ENCODE data around the gene C12orf50. TPM values are rescaled to one million over a fixed set of nuclear protein-coding genes. Genes with fewer than 3 reads are reported as not detected.
"Not testable (repeated sequence)": the region's sequence is repeated elsewhere in the genome, so short reads cannot be mapped to it uniquely, and the experiment has no call there.

The C12orf50 gene
- total and polyA plus RNA-seq, 12 donors, result 0.07 to 0.10 (median 0.07) TPM; not detected in 9

DNA sequence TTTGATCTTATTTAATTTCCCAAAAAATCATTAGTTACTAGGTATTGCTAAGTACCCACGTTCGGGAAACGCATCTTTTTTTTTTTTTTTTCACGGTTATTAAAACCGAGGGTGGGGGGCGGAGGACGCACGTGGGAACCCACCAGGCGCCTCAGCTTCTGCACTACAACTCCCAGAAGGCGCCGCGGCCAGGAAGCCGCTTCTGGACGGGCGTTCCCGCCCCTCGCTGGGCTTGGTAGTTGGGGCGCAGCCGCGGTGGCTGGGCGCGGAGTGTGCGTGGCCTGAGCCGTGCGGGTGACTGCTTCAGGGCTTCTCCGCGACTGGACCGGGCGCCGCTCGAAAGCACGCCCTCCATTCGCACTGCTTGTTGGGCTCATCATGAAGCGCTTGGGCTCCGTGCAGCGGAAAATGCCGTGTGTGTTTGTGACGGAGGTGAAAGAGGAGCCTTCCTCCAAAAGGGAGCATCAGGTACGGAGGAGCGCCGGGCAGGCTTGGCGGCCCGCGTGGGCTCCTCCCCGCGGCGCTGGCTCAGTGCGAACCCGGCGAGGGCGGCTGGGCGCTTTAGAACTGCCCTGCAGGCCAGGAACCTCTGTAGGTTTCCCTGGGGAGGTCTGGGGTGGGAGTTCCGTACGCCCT, 6.2 kb upstream of the C12orf50 start:
- DNase-seq, result peak; percentile 88 to 90
- peak; percentile 99 to 100 (median 100) for ATAC-seq
- Histone ChIP-seq H3K36me3 (no peaks in the 10 kb centered on the region), H3K27me3 (no peaks in the 10 kb centered on the region), H3K9me3 (no peaks in the 10 kb centered on the region), H3K4me1 (peaks cover 0 to 39% (median 22%) of the 10 kb centered on the region in 9 donors), H3K4me3 (peak overlapping the region; percentile 58 to 97 (median 80)), H3K27ac (peak overlapping the region in 9 of 10 donors; percentile 42 to 83 (median 75))
- TF ChIP-seq, protein P1, sequence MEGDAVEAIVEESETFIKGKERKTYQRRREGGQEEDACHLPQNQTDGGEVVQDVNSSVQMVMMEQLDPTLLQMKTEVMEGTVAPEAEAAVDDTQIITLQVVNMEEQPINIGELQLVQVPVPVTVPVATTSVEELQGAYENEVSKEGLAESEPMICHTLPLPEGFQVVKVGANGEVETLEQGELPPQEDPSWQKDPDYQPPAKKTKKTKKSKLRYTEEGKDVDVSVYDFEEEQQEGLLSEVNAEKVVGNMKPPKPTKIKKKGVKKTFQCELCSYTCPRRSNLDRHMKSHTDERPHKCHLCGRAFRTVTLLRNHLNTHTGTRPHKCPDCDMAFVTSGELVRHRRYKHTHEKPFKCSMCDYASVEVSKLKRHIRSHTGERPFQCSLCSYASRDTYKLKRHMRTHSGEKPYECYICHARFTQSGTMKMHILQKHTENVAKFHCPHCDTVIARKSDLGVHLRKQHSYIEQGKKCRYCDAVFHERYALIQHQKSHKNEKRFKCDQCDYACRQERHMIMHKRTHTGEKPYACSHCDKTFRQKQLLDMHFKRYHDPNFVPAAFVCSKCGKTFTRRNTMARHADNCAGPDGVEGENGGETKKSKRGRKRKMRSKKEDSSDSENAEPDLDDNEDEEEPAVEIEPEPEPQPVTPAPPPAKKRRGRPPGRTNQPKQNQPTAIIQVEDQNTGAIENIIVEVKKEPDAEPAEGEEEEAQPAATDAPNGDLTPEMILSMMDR (IDR thresholded peaks at IDR 0.05), result no peak
- 0% methylated on average over 54 of the region's 54 CpGs for WGBS, 2 donors
- intact Hi-C loops (cut with DNase I), result no loop called here

DNA sequence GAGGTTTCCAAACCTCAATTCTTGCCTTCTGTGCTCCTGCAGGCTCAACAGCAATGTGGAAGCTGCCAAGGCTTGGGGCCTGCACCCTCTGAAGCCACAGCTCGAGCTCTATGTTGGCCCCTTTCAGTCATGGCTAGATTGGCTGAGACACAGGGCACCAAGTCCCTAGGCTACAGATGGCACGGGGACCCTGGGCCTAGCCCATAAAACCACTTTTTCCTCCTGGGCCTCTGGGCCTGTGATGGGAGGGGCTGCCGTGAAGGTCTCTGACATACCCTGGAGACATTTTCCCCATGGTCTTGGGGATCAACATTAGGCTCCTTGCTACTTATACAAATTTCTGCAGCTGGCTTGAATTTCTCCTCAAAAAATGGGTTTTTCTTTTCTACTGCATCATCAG, 2.0 kb upstream of the C12orf50 start:
- H3K27ac ChIP-seq; H3K27me3 ChIP-seq; DNase-seq; ATAC-seq; H3K36me3 ChIP-seq; H3K9me3 ChIP-seq; intact Hi-C loops (cut with DNase I); H3K4me3 ChIP-seq: not testable (repeated sequence)
- peaks cover 0 to 13% (median 10%) of the 10 kb centered on the region in 9 donors for H3K4me1 ChIP-seq
- 87 to 92% methylated on average over 3 of the region's 3 CpGs for WGBS, 2 donors

DNA sequence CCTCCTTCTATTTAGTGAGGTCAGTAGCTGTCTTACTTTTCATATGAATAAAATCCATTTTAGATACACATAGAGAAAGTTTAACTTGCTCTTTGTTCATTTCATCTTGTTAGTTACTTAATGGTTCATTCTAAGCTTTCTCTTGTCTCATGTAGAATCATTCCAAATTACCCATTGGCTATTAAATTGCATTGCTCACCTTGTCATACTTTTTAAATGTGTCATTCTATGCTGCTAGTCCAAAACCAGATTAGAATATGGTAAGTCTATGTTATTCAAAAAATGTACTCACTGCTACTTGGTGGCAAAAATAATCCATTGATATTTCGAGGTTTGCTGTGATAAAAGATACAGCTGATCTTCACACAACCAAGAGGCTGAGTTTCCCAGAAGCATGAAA, 3.0 kb downstream of the C12orf50 start:
- WGBS, 2 donors, result 70 to 78% methylated on average over 1 of the region's 1 CpG
- peaks cover 0 to 3% (median 0%) of the 10 kb centered on the region in 7 donors for H3K27me3 ChIP-seq
- intact Hi-C loops (cut with DNase I), result no loop called here
- TF ChIP-seq, protein P1 (IDR thresholded peaks at IDR 0.05), result no peak
- no peaks in the 10 kb centered on the region for H3K4me1 ChIP-seq
- H3K27ac ChIP-seq, result no peak overlapping the region
- H3K4me3 ChIP-seq, result no peak overlapping the region
- DNase-seq (no peak), ATAC-seq (no peak)
- no peaks in the 10 kb centered on the region for H3K36me3 ChIP-seq
- no peaks in the 10 kb centered on the region for H3K9me3 ChIP-seq

DNA sequence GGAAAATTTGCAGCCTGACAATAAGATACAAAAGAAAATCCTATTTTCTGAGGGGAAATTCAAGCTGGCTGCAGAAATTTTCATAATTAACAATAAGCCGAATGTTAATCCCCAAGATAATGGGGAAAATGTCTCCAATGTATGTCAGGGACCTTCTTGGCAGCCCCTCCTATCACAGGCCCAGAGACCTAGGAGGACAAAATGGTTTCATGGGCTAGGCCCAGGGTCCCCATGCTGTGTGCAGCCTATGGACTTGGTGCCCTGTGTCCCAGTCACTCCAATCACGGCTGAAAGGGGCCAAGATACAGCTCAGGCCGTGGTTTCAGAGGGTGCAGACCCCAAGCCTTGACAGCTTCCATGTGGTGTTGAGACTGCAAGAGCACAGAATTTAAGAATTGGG, 11.2 kb downstream of the C12orf50 start:
- 73 to 77% methylated on average over 3 of the region's 3 CpGs for WGBS, 2 donors
- H3K36me3 ChIP-seq, result no peaks in the 10 kb centered on the region
- no peak overlapping the region for H3K4me3 ChIP-seq
- ATAC-seq (no peak), DNase-seq (no peak)
- H3K27me3 ChIP-seq, result peaks cover 0 to 8% (median 0%) of the 10 kb centered on the region in 7 donors
- H3K27ac ChIP-seq, result no peak overlapping the region
- intact Hi-C loops (cut with DNase I), result loop anchor here in 1 of 10 donors (5.0 kb wide), 1 partner anchor 164 kb away; no protein-coding TSS in a partner anchor
- H3K4me1 ChIP-seq, result no peaks in the 10 kb centered on the region
- peaks cover 0 to 10% (median 4%) of the 10 kb centered on the region in 11 donors for H3K9me3 ChIP-seq
- TF ChIP-seq, protein P1 (IDR thresholded peaks at IDR 0.05), result no peak

DNA sequence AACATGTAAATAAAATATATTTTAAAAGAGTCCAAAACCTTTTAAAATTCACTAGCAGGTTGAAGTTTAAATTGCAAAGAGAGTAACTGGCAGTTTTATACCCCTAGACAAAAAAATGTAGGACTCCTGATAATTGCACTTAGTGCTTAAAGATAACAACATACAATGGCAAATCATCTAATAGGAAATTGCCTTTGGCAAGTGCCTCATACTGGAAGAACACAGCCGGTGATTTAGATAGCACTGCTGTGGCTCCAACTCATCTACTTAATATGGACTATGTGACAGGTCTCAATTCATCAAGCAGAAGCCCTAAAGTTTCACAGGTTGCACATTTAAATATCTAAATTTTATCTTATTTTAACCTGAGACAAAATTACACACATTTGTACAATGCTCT, 13.4 kb downstream of the C12orf50 start:
- TF ChIP-seq, protein P1 (IDR thresholded peaks at IDR 0.05), result no peak
- Histone ChIP-seq H3K27ac (no peak overlapping the region), H3K36me3 (no peaks in the 10 kb centered on the region), H3K9me3 (peaks cover 0 to 10% (median 4%) of the 10 kb centered on the region in 11 donors), H3K4me1 (no peaks in the 10 kb centered on the region), H3K27me3 (peaks cover 0 to 8% (median 0%) of the 10 kb centered on the region in 7 donors), H3K4me3 (no peak overlapping the region)
- intact Hi-C loops (cut with DNase I), result loop anchor here in 1 of 10 donors (5.0 kb wide), 1 partner anchor 166 kb away; no protein-coding TSS in a partner anchor
- 6 to 9% methylated on average over 1 of the region's 1 CpG for WGBS, 2 donors
- DNase-seq, result no peak
- ATAC-seq, result no peak
